HepG2 (cell line): ENCODE results near the gene CATSPERD. TPM values are rescaled to one million over a fixed set of nuclear protein-coding genes. Genes with fewer than 3 reads are reported as not detected.

Experiments used
- ATAC-seq: fragments of 200-7000 bp; cut with Tn5 transposase; 3 replicates; pipeline ENCODE4 v1.9.1; 2020; ENCODE audit warnings: mild to moderate bottlenecking, moderate library complexity
- BruUV-seq: library from RNA; stranded (reverse); fragments of 400-500 nt; replicated peaks from 2 replicates; lab custom pipeline; 2021; lab: Mats Ljungman, UMichigan
- CTCF ChIA-PET: fragments of 300-600 bp; formaldehyde crosslinking; extraction: SDS; loops from one replicate; lab custom pipeline; 2021; ENCODE audit warnings: low total read pairs, inconsistent platforms, low intra/inter-chr PET ratio; lab: Yijun Ruan, JAX
- POLR2A ChIA-PET: fragments of 350-600 bp; sonication (Branson Sonifier 250); formaldehyde crosslinking; loops from one replicate; lab custom pipeline; 2020; ENCODE audit warnings: antibody characterized with exemption, inconsistent platforms; lab: Yijun Ruan, JAX
- DNase-seq: peaks from one replicate; pipeline ENCODE4 v3.0.0-alpha.2; 2015; ENCODE audit warnings: low spot score
- FAIRE-seq: peaks from 3 replicates; lab custom pipeline; 2011; peaks lifted over from hg19 to GRCh38; lab: Jason Lieb, UNC
- H2AFZ ChIP-seq: one replicate; pipeline ENCODE4 v1.6.1; 2011; ENCODE audit warnings: low read length, inconsistent platforms
- H3K27ac ChIP-seq: fragments of 300-600 bp; 3 replicates; pipeline ENCODE4 v1.8.0; 2011; ENCODE audit warnings: mixed run types, mild to moderate bottlenecking, mixed read lengths, low read length, inconsistent platforms; ENCODE audit not compliant: insufficient read depth; ENCODE audit errors: extremely low read length
- H3K27me3 ChIP-seq, 2 experiments: fragments of 200-600 bp in 1 of 2; 2 replicates in 1 of 2; 3 replicates in 1 of 2; pipeline versions ENCODE4 v1.6.0 to v1.8.0; 2011; ENCODE audit warnings: low read length in 2 of 2, mild to moderate bottlenecking in 2 of 2, moderate library complexity in 2 of 2, inconsistent platforms in 1 of 2; ENCODE audit not compliant: insufficient read depth in 2 of 2, control insufficient read depth in 1 of 2
- H3K36me3 ChIP-seq, 2 experiments: fragments of 200-600 bp in 1 of 2; replicated peaks in 1 of 2; 2 replicates in 1 of 2; 3 replicates in 1 of 2; pipeline versions ENCODE4 v1.5.1 to v1.8.0; 2011; ENCODE audit warnings: low read length in 2 of 2, inconsistent platforms in 1 of 2; ENCODE audit not compliant: insufficient read depth in 2 of 2, control insufficient read depth in 1 of 2
- H3K4me1 ChIP-seq: 2 replicates; pipeline ENCODE4 v1.5.1; 2012; ENCODE audit warnings: low read length, inconsistent platforms; ENCODE audit not compliant: insufficient read depth
- H3K4me2 ChIP-seq: 2 replicates; pipeline ENCODE4 v1.6.0; 2011; ENCODE audit warnings: low read depth, low read length, inconsistent platforms
- H3K4me3 ChIP-seq, 3 experiments: fragments of 200-600 bp in 1 of 3; sonication (generic), shearing (Covaris generic) in 1 of 3; replicated peaks in 1 of 3; 2 replicates each; pipeline ENCODE4 v1.5.1; 2011 to 2016; ENCODE audit warnings: low read length in 3 of 3, inconsistent platforms in 2 of 3, low read depth in 2 of 3, mild to moderate bottlenecking in 2 of 3, control low read depth in 1 of 3, mixed read lengths in 1 of 3; ENCODE audit not compliant: insufficient read depth in 1 of 3
- H3K79me2 ChIP-seq: one replicate; pipeline ENCODE4 v1.6.1; 2011; ENCODE audit warnings: low read length, inconsistent platforms; ENCODE audit not compliant: insufficient read depth
- H3K9ac ChIP-seq: 2 replicates; pipeline ENCODE4 v1.6.0; 2011; ENCODE audit warnings: mild to moderate bottlenecking, low read depth, low read length, inconsistent platforms; ENCODE audit not compliant: insufficient read depth
- H3K9me3 ChIP-seq: 2 replicates; pipeline ENCODE4 v1.5.1; 2012; ENCODE audit warnings: mild to moderate bottlenecking, low read length
- H4K20me1 ChIP-seq: 2 replicates; pipeline ENCODE4 v1.6.0; 2011; ENCODE audit warnings: inconsistent platforms, mild to moderate bottlenecking, low read length, moderate library complexity; ENCODE audit not compliant: insufficient read depth
- ARHGAP35 ChIP-seq: sonication (generic); formaldehyde crosslinking; IDR thresholded peaks from 2 replicates; pipeline ENCODE4 v1.9.0; 2022; ENCODE audit warnings: mild to moderate bottlenecking, inconsistent platforms, moderate library complexity, missing genetic modification reagents, borderline replicate concordance
- HMG20B ChIP-seq: conservative IDR thresholded peaks from 2 replicates; pipeline ENCODE4 v1.6.1; 2016; ENCODE audit warnings: missing genetic modification reagents, missing compliant biosample characterization
- LCORL ChIP-seq, 2 experiments: fragments of 450-650 bp in 1 of 2; sonication (generic) in 1 of 2; formaldehyde crosslinking in 1 of 2; IDR thresholded peaks; 2 replicates each; pipeline versions ENCODE4 v1.5.0 to v1.6.1; 2017 to 2020; ENCODE audit warnings: antibody characterized with exemption in 1 of 2, missing genetic modification reagents in 1 of 2
- NR2F1 ChIP-seq, 2 experiments: fragments of 450-650 bp in 1 of 2; formaldehyde crosslinking in 1 of 2; IDR thresholded peaks; 2 replicates each; pipeline versions ENCODE4 v1.5.0 to v1.6.1; 2016 to 2020; ENCODE audit warnings: mild to moderate bottlenecking in 1 of 2, missing compliant biosample characterization in 1 of 2, missing genetic modification reagents in 1 of 2, moderate library complexity in 1 of 2
- SIN3A ChIP-seq: IDR thresholded peaks from 2 replicates; pipeline ENCODE4 v1.6.1; 2011; ENCODE audit warnings: low read depth, mild to moderate bottlenecking, control low read depth, low read length, borderline replicate concordance
- SP1 ChIP-seq, 2 experiments: fragments of 450-650 bp in 1 of 2; sonication (generic) in 1 of 2; formaldehyde crosslinking in 1 of 2; IDR thresholded peaks; 2 replicates each; pipeline versions ENCODE4 v1.4.0 to v1.6.1; 2016 to 2020; ENCODE audit warnings: missing genetic modification reagents in 1 of 2
- TBL1XR1 ChIP-seq: fragments of 150-350 bp; IDR thresholded peaks from 2 replicates; pipeline ENCODE4 v1.6.1; 2014; ENCODE audit warnings: borderline replicate concordance, low read length; ENCODE audit not compliant: partially characterized antibody
- ZFP90 ChIP-seq: sonication (generic); formaldehyde crosslinking; IDR thresholded peaks from 2 replicates; pipeline ENCODE4 v1.8.0; 2022; ENCODE audit warnings: missing genetic modification reagents, mild to moderate bottlenecking, inconsistent platforms, borderline replicate concordance
- ZMYM2 ChIP-seq: sonication (generic); formaldehyde crosslinking; IDR thresholded peaks from 2 replicates; pipeline ENCODE4 v1.8.0; 2022; ENCODE audit warnings: mild to moderate bottlenecking, missing genetic modification reagents
- ZNF264 ChIP-seq: sonication (generic); formaldehyde crosslinking; IDR thresholded peaks from 2 replicates; pipeline ENCODE4 v1.4.0; 2020; ENCODE audit warnings: missing genetic modification reagents
- ZNF282 ChIP-seq: fragments of 450-650 bp; IDR thresholded peaks from 2 replicates; pipeline ENCODE4 v1.6.1; 2018; ENCODE audit not compliant: partially characterized antibody
- ZNF724P ChIP-seq: sonication (generic); formaldehyde crosslinking; IDR thresholded peaks from 2 replicates; pipeline ENCODE4 v1.8.0; 2022; ENCODE audit warnings: missing genetic modification reagents, borderline replicate concordance
- ZNF737 ChIP-seq: sonication (generic); formaldehyde crosslinking; IDR thresholded peaks from 2 replicates; pipeline ENCODE4 v1.5.0; 2020; ENCODE audit warnings: missing genetic modification reagents, mild to moderate bottlenecking, borderline replicate concordance
- ZSCAN30 ChIP-seq: sonication (generic); formaldehyde crosslinking; IDR thresholded peaks from 2 replicates; pipeline ENCODE4 v1.5.0; 2020; ENCODE audit warnings: mild to moderate bottlenecking, missing genetic modification reagents
- WGBS: methylation state at CpG from one replicate; pipeline ENCODE4 v1.1.6; 2017; ENCODE audit warnings: low lambda C conversion rate; 5-methylcytosine and 5-hydroxymethylcytosine counted together
- in situ Hi-C: cut with HindIII; loops from 2 replicates; pipeline ENCODE4 v1.10.0; 2017; ENCODE audit warnings: low pct_unique_long_range_greater_than_20kb; ENCODE audit not compliant: extremely low pct_ligation_motif_present
- intact Hi-C: fragments of 100-400 bp; cut with micrococcal nuclease; formaldehyde crosslinking; loops from one replicate; pipeline ENCODE4 v1.10.0; 2022; ENCODE audit not compliant: unreplicated experiment
- polyA plus RNA-seq, 8 experiments: library from polyadenylated mRNA; depleted of rRNA in 3 of 8; stranded (reverse) in 7 of 8; unstranded in 1 of 8; fragments of >200 nt; fragmentation: Illumina TruSeq in 4 of 8; extraction: Trizol in 4 of 8; gene quantifications; 2 replicates each; pipeline versions ENCODE4 v1.2.1 to v1.2.3, GENCODE V29; 2011 to 2016; ENCODE audit warnings: low read depth in 4 of 8, missing spikeins in 1 of 8, mixed read lengths in 1 of 8; ENCODE audit not compliant: insufficient read depth in 1 of 8
- total RNA-seq, 5 experiments: library from RNA; depleted of rRNA; stranded (reverse); fragments of >200 nt; fragmentation: Illumina TruSeq; extraction: Trizol; gene quantifications; 2 replicates each; pipeline ENCODE4 v1.2.3, GENCODE V29; 2016; ENCODE audit warnings: low read depth in 1 of 5
- TF ChIP-seq, protein P1 (sequence below): sonication (generic); formaldehyde crosslinking; IDR thresholded peaks from 2 replicates; pipeline ENCODE4 v1.4.0; 2020; ENCODE audit warnings: missing genetic modification reagents, borderline replicate concordance
- TF ChIP-seq, protein P2 (sequence below), 2 experiments: sonication (generic) in 1 of 2; formaldehyde crosslinking in 1 of 2; IDR thresholded peaks; 2 replicates each; pipeline versions ENCODE4 v1.5.1 to v1.6.1; 2011 to 2020; ENCODE audit warnings: borderline replicate concordance in 1 of 2, low read depth in 1 of 2, low read length in 1 of 2, mild to moderate bottlenecking in 1 of 2, missing genetic modification reagents in 1 of 2, moderate library complexity in 1 of 2
- TF ChIP-seq, protein P3 (sequence below): sonication (generic); formaldehyde crosslinking; IDR thresholded peaks from 2 replicates; pipeline ENCODE4 v1.5.0; 2020; ENCODE audit warnings: mild to moderate bottlenecking, missing genetic modification reagents

The CATSPERD gene
- total and polyA plus RNA-seq, 2 of the 13 experiments (the other 11 are each of a cell fraction or from before 2014, with no cell fraction given), result 0.04 TPM; not detected in 1

DNA sequence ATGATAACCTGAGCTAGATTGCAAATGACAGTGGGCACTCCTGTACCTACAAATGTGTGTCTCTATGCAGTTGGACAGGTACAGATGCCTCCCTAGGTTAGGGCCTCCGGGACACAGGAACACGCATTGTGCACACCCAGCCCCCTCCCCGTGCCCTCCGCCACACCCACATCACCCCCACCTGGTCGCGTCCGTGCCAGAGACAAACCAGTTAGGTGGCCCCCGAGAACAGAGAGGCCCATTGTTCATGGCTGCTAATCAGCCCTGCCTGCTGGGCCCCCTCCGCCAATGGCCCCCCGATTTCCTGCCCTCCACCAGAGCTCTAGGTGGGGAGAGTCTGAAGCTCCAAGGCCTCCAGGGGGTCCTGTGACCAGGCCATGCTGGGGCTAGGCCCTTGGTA lies 98.2 kb downstream of the CATSPERD start:
- Histone ChIP-seq H3K27me3 (no peaks in the 10 kb centered on the region), H3K79me2 (no peaks in the 10 kb centered on the region), H3K4me1 (peaks cover 21% of the 10 kb centered on the region), H3K4me2 (no peak overlapping the region), H3K9me3 (no peaks in the 10 kb centered on the region), H3K4me3 (no peak overlapping the region), H2AFZ (no peak overlapping the region), H3K9ac (no peak overlapping the region), H3K27ac (no peak overlapping the region), H4K20me1 (peaks cover 2% of the 10 kb centered on the region; the same call in 1 of the 2 replicates), H3K36me3 (no peaks in the 10 kb centered on the region)
- in situ Hi-C loops, result no loop called here
- POLR2A ChIA-PET, result interaction anchor here (1.1 kb wide), 1 partner anchor 9 kb away, joined by 3 read pairs; no protein-coding TSS in a partner anchor
- TF ChIP-seq TBL1XR1, result no peak
- no peak for TF ChIP-seq ZMYM2 (CRISPR knock-in tag)
- no peak for TF ChIP-seq ZNF737 (CRISPR knock-in tag)
- TF ChIP-seq, protein P1, sequence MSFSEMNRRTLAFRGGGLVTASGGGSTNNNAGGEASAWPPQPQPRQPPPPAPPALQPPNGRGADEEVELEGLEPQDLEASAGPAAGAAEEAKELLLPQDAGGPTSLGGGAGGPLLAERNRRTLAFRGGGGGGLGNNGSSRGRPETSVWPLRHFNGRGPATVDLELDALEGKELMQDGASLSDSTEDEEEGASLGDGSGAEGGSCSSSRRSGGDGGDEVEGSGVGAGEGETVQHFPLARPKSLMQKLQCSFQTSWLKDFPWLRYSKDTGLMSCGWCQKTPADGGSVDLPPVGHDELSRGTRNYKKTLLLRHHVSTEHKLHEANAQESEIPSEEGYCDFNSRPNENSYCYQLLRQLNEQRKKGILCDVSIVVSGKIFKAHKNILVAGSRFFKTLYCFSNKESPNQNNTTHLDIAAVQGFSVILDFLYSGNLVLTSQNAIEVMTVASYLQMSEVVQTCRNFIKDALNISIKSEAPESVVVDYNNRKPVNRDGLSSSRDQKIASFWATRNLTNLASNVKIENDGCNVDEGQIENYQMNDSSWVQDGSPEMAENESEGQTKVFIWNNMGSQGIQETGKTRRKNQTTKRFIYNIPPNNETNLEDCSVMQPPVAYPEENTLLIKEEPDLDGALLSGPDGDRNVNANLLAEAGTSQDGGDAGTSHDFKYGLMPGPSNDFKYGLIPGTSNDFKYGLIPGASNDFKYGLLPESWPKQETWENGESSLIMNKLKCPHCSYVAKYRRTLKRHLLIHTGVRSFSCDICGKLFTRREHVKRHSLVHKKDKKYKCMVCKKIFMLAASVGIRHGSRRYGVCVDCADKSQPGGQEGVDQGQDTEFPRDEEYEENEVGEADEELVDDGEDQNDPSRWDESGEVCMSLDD (CRISPR knock-in tag), result no peak
- TF ChIP-seq ZNF264, result no peak
- TF ChIP-seq HMG20B, result no peak
- no peak for TF ChIP-seq ARHGAP35 (CRISPR knock-in tag)
- TF ChIP-seq, protein P2, sequence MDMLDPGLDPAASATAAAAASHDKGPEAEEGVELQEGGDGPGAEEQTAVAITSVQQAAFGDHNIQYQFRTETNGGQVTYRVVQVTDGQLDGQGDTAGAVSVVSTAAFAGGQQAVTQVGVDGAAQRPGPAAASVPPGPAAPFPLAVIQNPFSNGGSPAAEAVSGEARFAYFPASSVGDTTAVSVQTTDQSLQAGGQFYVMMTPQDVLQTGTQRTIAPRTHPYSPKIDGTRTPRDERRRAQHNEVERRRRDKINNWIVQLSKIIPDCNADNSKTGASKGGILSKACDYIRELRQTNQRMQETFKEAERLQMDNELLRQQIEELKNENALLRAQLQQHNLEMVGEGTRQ (IDR thresholded peaks at IDR 0.05; ENCODE audit: low read depth, low read length), result no peak
- TF ChIP-seq, protein P2 (CRISPR knock-in tag; IDR thresholded peaks at IDR 0.05; ENCODE audit: borderline replicate concordance), result no peak
- no peak for TF ChIP-seq ZNF724P (CRISPR knock-in tag)
- TF ChIP-seq SIN3A, result no peak
- TF ChIP-seq SP1 (IDR thresholded peaks at IDR 0.05), result no peak
- no peak for TF ChIP-seq SP1 (CRISPR knock-in tag; IDR thresholded peaks at IDR 0.05)
- no peak for TF ChIP-seq ZNF282
- TF ChIP-seq ZSCAN30 (CRISPR knock-in tag), result no peak
- TF ChIP-seq LCORL (IDR thresholded peaks at IDR 0.05), result no peak
- no peak for TF ChIP-seq LCORL (CRISPR knock-in tag; IDR thresholded peaks at IDR 0.05)
- TF ChIP-seq, protein P3, sequence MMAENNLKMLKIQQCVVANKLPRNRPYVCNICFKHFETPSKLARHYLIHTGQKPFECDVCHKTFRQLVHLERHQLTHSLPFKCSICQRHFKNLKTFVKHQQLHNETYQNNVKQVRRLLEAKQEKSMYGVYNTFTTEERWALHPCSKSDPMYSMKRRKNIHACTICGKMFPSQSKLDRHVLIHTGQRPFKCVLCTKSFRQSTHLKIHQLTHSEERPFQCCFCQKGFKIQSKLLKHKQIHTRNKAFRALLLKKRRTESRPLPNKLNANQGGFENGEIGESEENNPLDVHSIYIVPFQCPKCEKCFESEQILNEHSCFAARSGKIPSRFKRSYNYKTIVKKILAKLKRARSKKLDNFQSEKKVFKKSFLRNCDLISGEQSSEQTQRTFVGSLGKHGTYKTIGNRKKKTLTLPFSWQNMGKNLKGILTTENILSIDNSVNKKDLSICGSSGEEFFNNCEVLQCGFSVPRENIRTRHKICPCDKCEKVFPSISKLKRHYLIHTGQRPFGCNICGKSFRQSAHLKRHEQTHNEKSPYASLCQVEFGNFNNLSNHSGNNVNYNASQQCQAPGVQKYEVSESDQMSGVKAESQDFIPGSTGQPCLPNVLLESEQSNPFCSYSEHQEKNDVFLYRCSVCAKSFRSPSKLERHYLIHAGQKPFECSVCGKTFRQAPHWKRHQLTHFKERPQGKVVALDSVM (CRISPR knock-in tag), result no peak
- no peak for TF ChIP-seq NR2F1 (CRISPR knock-in tag; IDR thresholded peaks at IDR 0.05)
- TF ChIP-seq ZFP90 (CRISPR knock-in tag), result no peak
- no TSS peak for BruUV-seq
- 89% methylated on average over 5 of the region's 10 CpGs for WGBS
- FAIRE-seq, result no peak
- CTCF ChIA-PET, result no interaction called here
- no peak for DNase-seq
- intact Hi-C loops, result no loop called here
- ATAC-seq, result no peak
